ENCODE results near the gene LCN12.

- TF ChIP-seq POLR2A (IDR thresholded peaks at IDR 0.05; ENCODE audit: low read depth, low read length) (no peak), TAF1 (IDR thresholded peaks at IDR 0.05; ENCODE audit: low read depth, low read length) (no peak), SPI1 (IDR thresholded peaks at IDR 0.05; ENCODE audit: low read depth, low read length) (no peak), POLR2AphosphoS5 (IDR thresholded peaks at IDR 0.05; ENCODE audit: low read depth, low read length) (no peak), PAX5 (IDR thresholded peaks at IDR 0.05; ENCODE audit: insufficient read depth, low read length, severe bottlenecking) (no peak), POU2F2 (IDR thresholded peaks at IDR 0.05; ENCODE audit: low read depth, low read length) (no peak)
These were observed 1.3 kb upstream of the LCN12 start for GRCh38 chr9:136950656-136951276.

Measured in GM12891 (cell line).